Endothelial cell of umbilical vein (primary cell): Measurements from ENCODE around the gene TBATA. TPM values are rescaled to one million over a fixed set of nuclear protein-coding genes. Genes with fewer than 3 reads are reported as not detected.

Experiments
- BruUV-seq: library from RNA; stranded (reverse); fragments of 400-500 nt; replicated peaks from 2 replicates; lab custom pipeline; 2021; lab: Mats Ljungman, UMichigan
- CTCF ChIA-PET: fragments of 300-600, 350-600 bp; sonication (Branson Sonifier 250); formaldehyde crosslinking; loops from one replicate; lab custom pipeline; 2021; ENCODE audit warnings: antibody characterized with exemption, inconsistent platforms; lab: Charles Lee
- POLR2A ChIA-PET: fragments of 300-600, 350-600 bp; sonication (Branson Sonifier 250); formaldehyde crosslinking; loops from one replicate; lab custom pipeline; 2021; ENCODE audit warnings: antibody characterized with exemption, inconsistent platforms; lab: Charles Lee
- DNase-seq: peaks from one replicate; pipeline ENCODE4 v3.0.0-alpha.2; 2011; ENCODE audit warnings: low read depth, low spot score
- FAIRE-seq: peaks from 2 replicates; lab custom pipeline; 2011; peaks lifted over from hg19 to GRCh38; lab: Jason Lieb, UNC
- H2AFZ ChIP-seq: 2 replicates; pipeline ENCODE4 v1.6.0; 2012; ENCODE audit warnings: low read depth, low read length, control low read depth, inconsistent platforms
- H3K27ac ChIP-seq: 2 replicates; pipeline ENCODE4 v1.5.1; 2011; ENCODE audit warnings: low read depth, mild to moderate bottlenecking, control low read depth, low read length, moderate library complexity; ENCODE audit not compliant: insufficient read depth
- H3K27me3 ChIP-seq, 2 experiments: 2 replicates each; pipeline versions ENCODE4 v1.6.0 to v1.6.1; 2011; ENCODE audit warnings: low read length in 2 of 2, mixed read lengths in 1 of 2; ENCODE audit not compliant: control insufficient read depth in 2 of 2, insufficient read depth in 2 of 2
- H3K36me3 ChIP-seq, 2 experiments: 2 replicates in 1 of 2; 3 replicates in 1 of 2; pipeline ENCODE4 v1.5.1; 2011; ENCODE audit warnings: low read length in 2 of 2, mild to moderate bottlenecking in 1 of 2, moderate library complexity in 1 of 2; ENCODE audit not compliant: control insufficient read depth in 2 of 2, insufficient read depth in 2 of 2; ENCODE audit errors: extremely low read depth in 1 of 2
- H3K4me1 ChIP-seq: 3 replicates; pipeline ENCODE4 v1.5.1; 2011; ENCODE audit warnings: mild to moderate bottlenecking, low read length; ENCODE audit not compliant: control insufficient read depth, insufficient read depth; ENCODE audit errors: extremely low read depth
- H3K4me2 ChIP-seq: 2 replicates; pipeline ENCODE4 v1.6.1; 2011; ENCODE audit warnings: low read length, control low read depth, mixed read lengths; ENCODE audit not compliant: insufficient read depth
- H3K4me3 ChIP-seq, 3 experiments: fragments of 200-600 bp in 1 of 3; sonication (generic), shearing (Covaris generic) in 1 of 3; replicated peaks in 1 of 3; 2 replicates each; pipeline ENCODE4 v1.5.1; 2011 to 2016; ENCODE audit warnings: control low read depth in 3 of 3, low read length in 3 of 3, mild to moderate bottlenecking in 2 of 3, inconsistent platforms in 1 of 3, low read depth in 1 of 3, moderate library complexity in 1 of 3; ENCODE audit not compliant: insufficient read depth in 1 of 3
- H3K79me2 ChIP-seq: 2 replicates; pipeline ENCODE4 v1.6.0; 2012; ENCODE audit warnings: low read length, inconsistent platforms; ENCODE audit not compliant: control insufficient read depth, insufficient read depth
- H3K9ac ChIP-seq: replicated peaks from 2 replicates; pipeline ENCODE3; 2011; ENCODE audit warnings: low read length, control low read depth; ENCODE audit not compliant: insufficient read depth; ENCODE audit errors: extremely low read depth
- H3K9me1 ChIP-seq: replicated peaks from 3 replicates; pipeline ENCODE4 v1.6.0; 2011; ENCODE audit warnings: mild to moderate bottlenecking, low read length; ENCODE audit not compliant: control insufficient read depth, insufficient read depth; ENCODE audit errors: extremely low read depth
- H3K9me3 ChIP-seq: replicated peaks from 2 replicates; pipeline ENCODE4 v1.5.1; 2012; ENCODE audit warnings: low read length, inconsistent platforms; ENCODE audit not compliant: control insufficient read depth, insufficient read depth
- H4K20me1 ChIP-seq: replicated peaks from 2 replicates; pipeline ENCODE3; 2011; ENCODE audit warnings: mild to moderate bottlenecking, low read length; ENCODE audit not compliant: control insufficient read depth, insufficient read depth; ENCODE audit errors: extremely low read depth
- CTCF ChIP-seq, 2 donors: IDR thresholded peaks; 1 replicate in 1 of 2; 2 replicates in 1 of 2; pipeline ENCODE4 v1.5.1; 2011; ENCODE audit warnings: low read length in 2 of 2, mild to moderate bottlenecking in 2 of 2, moderate library complexity in 2 of 2, control low read depth in 1 of 2, inconsistent platforms in 1 of 2, low read depth in 1 of 2; ENCODE audit not compliant: insufficient read depth in 1 of 2; ENCODE audit errors: extremely low read depth in 1 of 2
- EZH2 ChIP-seq: IDR thresholded peaks from 2 replicates; pipeline ENCODE4 v1.6.1; 2012; ENCODE audit warnings: borderline replicate concordance, low read depth, mild to moderate bottlenecking, moderate library complexity, low read length, inconsistent platforms; ENCODE audit not compliant: severe bottlenecking
- FOS ChIP-seq: IDR thresholded peaks from 2 replicates; pipeline ENCODE4 v1.6.1; 2011; ENCODE audit warnings: mild to moderate bottlenecking, low read length, moderate library complexity, borderline replicate concordance; ENCODE audit not compliant: insufficient read depth
- GATA2 ChIP-seq: IDR thresholded peaks from 2 replicates; pipeline ENCODE4 v1.7.0; 2011; ENCODE audit warnings: low read depth, mild to moderate bottlenecking, moderate library complexity, mixed read lengths, low read length; ENCODE audit not compliant: insufficient read length, insufficient read depth
- JUN ChIP-seq: IDR thresholded peaks from 2 replicates; pipeline ENCODE4 v1.6.1; 2011; ENCODE audit warnings: borderline replicate concordance, low read depth; ENCODE audit not compliant: insufficient read length, insufficient read depth
- MAX ChIP-seq: IDR thresholded peaks from 2 replicates; pipeline ENCODE4 v1.6.1; 2011; ENCODE audit not compliant: insufficient read depth, insufficient read length
- MYC ChIP-seq: IDR thresholded peaks from one replicate; pipeline ENCODE4 v1.6.1; 2011; ENCODE audit warnings: mild to moderate bottlenecking, low read depth, low read length
- POLR2A ChIP-seq: IDR thresholded peaks from 2 replicates; pipeline ENCODE4 v1.6.1; 2012; ENCODE audit warnings: low read depth, mild to moderate bottlenecking, control low read depth, low read length
- POLR2AphosphoS5 ChIP-seq: IDR thresholded peaks from 2 replicates; pipeline ENCODE4 v1.6.1; 2012; ENCODE audit warnings: low read depth, mild to moderate bottlenecking, control low read depth, low read length, moderate library complexity; ENCODE audit not compliant: insufficient read depth
- dilution Hi-C: fragments of 300-500 bp; cut with MboI; formaldehyde crosslinking; loops from one replicate; pipeline ENCODE4 v1.15.0; 2019; ENCODE audit warnings: low sequenced_read_pairs; ENCODE audit not compliant: extremely low pct_ligation_motif_present
- intact Hi-C: fragments of 100-400 bp; cut with micrococcal nuclease; formaldehyde crosslinking; loops from one replicate; pipeline ENCODE4 v1.10.0; 2022
- polyA plus RNA-seq, 4 experiments: library from polyadenylated mRNA; depleted of rRNA in 3 of 4; stranded (reverse) in 3 of 4; unstranded in 1 of 4; fragments of >200 nt; gene quantifications; 2 replicates each; pipeline versions ENCODE4 v1.2.1 to v1.2.3, GENCODE V29; 2011 to 2012; ENCODE audit warnings: missing spikeins in 1 of 4
- total RNA-seq: library from RNA; stranded (reverse); gene quantifications from 2 replicates; pipeline ENCODE4 v1.2.3, GENCODE V29; 2021

The TBATA gene
- total and polyA plus RNA-seq, 2 donors (not counting 3 experiments of a cell fraction or from before 2014, with no cell fraction given) = not detected

GRCh38 chr10:70777063-70777875, 7.9 kb downstream of the TBATA start:
- Histone ChIP-seq H2AFZ (no peak overlapping the region), H3K4me1 (no peaks in the 10 kb centered on the region), H3K4me2 (no peak overlapping the region), H3K9ac (no peak overlapping the region), H3K4me3 (no peak overlapping the region), H3K9me3 (no peaks in the 10 kb centered on the region), H3K9me1 (no peaks in the 10 kb centered on the region), H4K20me1 (no peaks in the 10 kb centered on the region), H3K27me3 (peaks cover 0 to 3% of the 10 kb centered on the region in 2 experiments), H3K36me3 (no peaks in the 10 kb centered on the region), H3K79me2 (no peaks in the 10 kb centered on the region), H3K27ac (no peak overlapping the region)
- ChIA-PET CTCF (no interaction called here), POLR2A (no interaction called here)
- no TSS peak for BruUV-seq
- dilution Hi-C loops = no loop called here
- FAIRE-seq = no peak
- no peak for TF ChIP-seq FOS
- TF ChIP-seq MAX = no peak
- no peak for TF ChIP-seq CTCF (IDR thresholded peaks at IDR 0.05; ENCODE audit: extremely low read depth in 1 of 2, insufficient read depth in 1 of 2, low read depth in 1 of 2, low read length in 2 of 2)
- TF ChIP-seq POLR2AphosphoS5 = no peak
- no peak for TF ChIP-seq MYC
- no peak for TF ChIP-seq POLR2A
- TF ChIP-seq EZH2 = no peak
- TF ChIP-seq GATA2 = no peak
- no peak for TF ChIP-seq JUN
- DNase-seq = no peak
- intact Hi-C loops = no loop called here
